Measurements from ENCODE around the gene GCK.

Gene GCK

DNA sequence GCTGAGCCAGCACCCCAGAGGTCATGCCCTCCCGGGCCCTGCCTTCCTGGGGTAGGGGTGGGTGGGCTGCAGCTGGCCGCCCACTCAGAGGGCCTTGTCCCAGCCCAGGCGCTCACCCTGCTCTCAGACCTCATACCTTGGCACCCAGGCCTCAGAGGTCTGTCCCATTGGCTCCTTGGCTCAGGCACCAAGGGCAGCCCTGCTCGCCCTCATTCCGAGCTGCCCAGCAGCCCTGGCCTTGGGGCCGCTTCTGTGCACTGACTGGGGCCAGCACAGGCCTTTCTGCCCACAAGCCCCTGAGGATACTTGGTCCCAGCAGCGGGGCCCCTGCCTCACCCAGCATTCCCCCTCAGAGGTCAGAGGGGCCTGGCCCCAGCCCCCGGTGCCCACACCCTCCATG, 45.8 kb upstream of the GCK start:
- Histone ChIP-seq H3K27me3 (no peaks in the 10 kb centered on the region), H3K4me3 (ENCODE audit: low read depth, low read length) (no peak overlapping the region), H3K9me3 (no peaks in the 10 kb centered on the region), H3K36me3 (no peaks in the 10 kb centered on the region), H3K4me1 (peaks cover 8% of the 10 kb centered on the region)
- TF ChIP-seq, protein P1, sequence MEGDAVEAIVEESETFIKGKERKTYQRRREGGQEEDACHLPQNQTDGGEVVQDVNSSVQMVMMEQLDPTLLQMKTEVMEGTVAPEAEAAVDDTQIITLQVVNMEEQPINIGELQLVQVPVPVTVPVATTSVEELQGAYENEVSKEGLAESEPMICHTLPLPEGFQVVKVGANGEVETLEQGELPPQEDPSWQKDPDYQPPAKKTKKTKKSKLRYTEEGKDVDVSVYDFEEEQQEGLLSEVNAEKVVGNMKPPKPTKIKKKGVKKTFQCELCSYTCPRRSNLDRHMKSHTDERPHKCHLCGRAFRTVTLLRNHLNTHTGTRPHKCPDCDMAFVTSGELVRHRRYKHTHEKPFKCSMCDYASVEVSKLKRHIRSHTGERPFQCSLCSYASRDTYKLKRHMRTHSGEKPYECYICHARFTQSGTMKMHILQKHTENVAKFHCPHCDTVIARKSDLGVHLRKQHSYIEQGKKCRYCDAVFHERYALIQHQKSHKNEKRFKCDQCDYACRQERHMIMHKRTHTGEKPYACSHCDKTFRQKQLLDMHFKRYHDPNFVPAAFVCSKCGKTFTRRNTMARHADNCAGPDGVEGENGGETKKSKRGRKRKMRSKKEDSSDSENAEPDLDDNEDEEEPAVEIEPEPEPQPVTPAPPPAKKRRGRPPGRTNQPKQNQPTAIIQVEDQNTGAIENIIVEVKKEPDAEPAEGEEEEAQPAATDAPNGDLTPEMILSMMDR (IDR thresholded peaks at IDR 0.05; ENCODE audit: low read depth, low read length): no peak
- no peak for DNase-seq

DNA sequence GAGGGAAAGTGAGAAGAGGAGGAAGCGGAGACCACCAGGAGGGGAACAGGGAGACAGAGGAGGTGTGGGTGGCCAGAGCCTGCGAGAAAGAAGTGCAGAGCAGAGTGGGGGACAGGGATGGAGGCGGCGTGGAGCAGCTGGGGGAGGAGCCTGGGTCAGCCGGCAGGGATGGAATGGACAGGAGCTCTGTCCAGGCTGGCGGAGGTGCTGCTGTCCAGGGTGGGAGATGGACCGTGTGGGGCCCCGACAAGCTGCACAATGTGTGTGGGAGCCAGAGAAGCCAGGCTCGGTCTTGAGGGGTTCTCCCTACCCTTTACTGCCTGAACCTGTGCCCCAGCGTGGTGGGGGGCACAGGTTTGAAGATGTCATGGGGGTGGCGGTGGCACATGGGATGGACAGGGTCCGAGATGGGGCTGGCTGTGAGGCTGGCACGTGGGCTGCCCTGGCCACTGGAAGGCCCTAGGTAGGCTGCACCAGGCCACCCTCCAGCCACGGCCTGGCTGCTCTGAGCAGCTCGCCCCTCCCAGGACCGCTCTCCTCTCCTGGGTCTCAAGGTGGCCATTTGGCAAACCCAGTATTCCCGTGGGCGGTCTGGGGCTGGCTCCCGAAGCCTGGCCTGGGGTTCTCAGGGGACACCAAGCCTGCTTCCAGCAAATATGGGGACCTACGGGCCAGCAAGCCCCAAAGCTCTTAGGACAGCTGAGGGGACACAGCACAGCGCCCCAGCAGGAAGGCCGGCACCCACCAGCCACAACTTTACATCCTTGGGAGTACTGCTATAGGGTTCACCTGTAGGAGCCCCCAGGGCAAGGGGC, 43.9 kb upstream of the GCK start:
- TF ChIP-seq, protein P1 (IDR thresholded peaks at IDR 0.05; ENCODE audit: low read depth, low read length): no peak
- Histone ChIP-seq H3K4me3 (ENCODE audit: low read depth, low read length) (no peak overlapping the region), H3K36me3 (no peaks in the 10 kb centered on the region), H3K9me3 (no peaks in the 10 kb centered on the region), H3K4me1 (peaks cover 8% of the 10 kb centered on the region), H3K27me3 (no peaks in the 10 kb centered on the region)
- DNase-seq: no peak

DNA sequence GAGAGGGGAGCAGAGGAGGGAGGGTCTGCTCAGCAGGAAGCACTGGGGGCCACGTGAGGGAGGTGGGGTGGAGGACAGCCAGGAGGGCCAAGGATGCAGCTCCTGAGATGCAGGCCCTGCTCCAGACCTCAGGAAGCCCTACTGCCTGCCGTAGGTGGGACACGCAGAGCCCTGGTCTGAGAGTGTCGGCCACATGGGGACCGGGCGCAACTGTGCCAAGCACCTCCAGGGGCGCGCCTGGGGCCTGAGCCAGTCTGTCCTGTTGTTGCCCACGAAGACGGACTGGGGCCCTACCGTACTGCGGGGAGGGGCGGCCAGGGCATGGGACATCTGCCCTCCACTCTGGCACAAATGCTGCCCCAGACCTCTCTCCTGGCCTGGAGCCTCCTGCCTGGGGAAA, 43.2 kb upstream of the GCK start:
- peaks cover 8% of the 10 kb centered on the region for H3K4me1 ChIP-seq
- no peak for DNase-seq
- H3K9me3 ChIP-seq: no peaks in the 10 kb centered on the region
- TF ChIP-seq, protein P1 (IDR thresholded peaks at IDR 0.05; ENCODE audit: low read depth, low read length): no peak
- no peaks in the 10 kb centered on the region for H3K36me3 ChIP-seq
- no peaks in the 10 kb centered on the region for H3K27me3 ChIP-seq
- H3K4me3 ChIP-seq (ENCODE audit: low read depth, low read length): no peak overlapping the region

DNA sequence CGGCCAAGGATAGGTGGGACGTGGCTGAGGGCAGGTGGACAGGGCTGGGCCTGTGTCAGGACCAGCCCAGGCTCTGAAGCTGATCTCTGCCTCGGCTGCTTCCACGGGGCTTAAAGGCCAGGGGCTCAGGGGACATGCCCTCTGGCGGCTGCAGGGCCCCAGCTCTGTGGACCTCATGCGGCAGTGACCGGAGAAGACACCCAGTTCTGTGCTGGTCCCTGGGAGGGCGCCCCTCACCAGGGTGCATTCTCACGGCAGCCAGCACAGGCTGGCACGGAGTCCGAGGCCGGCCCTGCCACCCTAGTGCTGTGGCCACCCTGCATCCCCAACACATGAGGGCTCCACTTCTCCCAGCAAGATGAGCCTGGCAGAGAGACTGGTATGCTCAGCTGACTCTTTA, 41.8 kb upstream of the GCK start:
- no peak overlapping the region for H3K4me3 ChIP-seq (ENCODE audit: low read depth, low read length)
- no peak for DNase-seq
- H3K9me3 ChIP-seq: no peaks in the 10 kb centered on the region
- H3K36me3 ChIP-seq: no peaks in the 10 kb centered on the region
- H3K27me3 ChIP-seq: no peaks in the 10 kb centered on the region
- TF ChIP-seq, protein P1 (IDR thresholded peaks at IDR 0.05; ENCODE audit: low read depth, low read length): no peak
- peaks cover 7% of the 10 kb centered on the region for H3K4me1 ChIP-seq

DNA sequence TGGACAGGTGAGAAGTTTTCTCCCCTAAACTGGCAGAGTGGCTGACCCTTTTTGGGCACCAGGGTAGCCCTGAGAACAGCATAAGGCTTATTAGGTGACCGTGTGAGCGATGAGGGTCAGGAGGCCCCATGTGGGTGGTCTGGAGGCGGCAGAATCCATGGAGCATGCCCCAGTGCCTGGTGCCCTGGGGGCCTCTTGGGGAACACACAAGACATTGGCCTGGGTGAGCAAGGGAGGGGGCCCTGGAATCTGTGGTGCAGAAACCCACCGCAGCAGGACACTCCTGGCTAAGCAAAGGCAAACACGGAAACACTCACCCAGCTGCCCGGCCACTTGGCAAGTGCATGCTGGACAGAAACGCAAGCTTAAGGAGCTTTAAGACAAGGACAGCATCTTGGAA, 41.0 kb upstream of the GCK start:
- no peaks in the 10 kb centered on the region for H3K27me3 ChIP-seq
- H3K4me1 ChIP-seq: no peaks in the 10 kb centered on the region; the same call in 1 of the 2 replicates

More for the DNA sequence above, 41.0 kb upstream of the GCK start:
- H3K9me3 ChIP-seq: no peaks in the 10 kb centered on the region
- no peaks in the 10 kb centered on the region for H3K36me3 ChIP-seq
- no peak overlapping the region for H3K4me3 ChIP-seq (ENCODE audit: low read depth, low read length)
- no peak for DNase-seq
- TF ChIP-seq, protein P1 (IDR thresholded peaks at IDR 0.05; ENCODE audit: low read depth, low read length): no peak

All from BE2C (cell line).